Measurements from ENCODE around the gene ROPN1L.

DNA sequence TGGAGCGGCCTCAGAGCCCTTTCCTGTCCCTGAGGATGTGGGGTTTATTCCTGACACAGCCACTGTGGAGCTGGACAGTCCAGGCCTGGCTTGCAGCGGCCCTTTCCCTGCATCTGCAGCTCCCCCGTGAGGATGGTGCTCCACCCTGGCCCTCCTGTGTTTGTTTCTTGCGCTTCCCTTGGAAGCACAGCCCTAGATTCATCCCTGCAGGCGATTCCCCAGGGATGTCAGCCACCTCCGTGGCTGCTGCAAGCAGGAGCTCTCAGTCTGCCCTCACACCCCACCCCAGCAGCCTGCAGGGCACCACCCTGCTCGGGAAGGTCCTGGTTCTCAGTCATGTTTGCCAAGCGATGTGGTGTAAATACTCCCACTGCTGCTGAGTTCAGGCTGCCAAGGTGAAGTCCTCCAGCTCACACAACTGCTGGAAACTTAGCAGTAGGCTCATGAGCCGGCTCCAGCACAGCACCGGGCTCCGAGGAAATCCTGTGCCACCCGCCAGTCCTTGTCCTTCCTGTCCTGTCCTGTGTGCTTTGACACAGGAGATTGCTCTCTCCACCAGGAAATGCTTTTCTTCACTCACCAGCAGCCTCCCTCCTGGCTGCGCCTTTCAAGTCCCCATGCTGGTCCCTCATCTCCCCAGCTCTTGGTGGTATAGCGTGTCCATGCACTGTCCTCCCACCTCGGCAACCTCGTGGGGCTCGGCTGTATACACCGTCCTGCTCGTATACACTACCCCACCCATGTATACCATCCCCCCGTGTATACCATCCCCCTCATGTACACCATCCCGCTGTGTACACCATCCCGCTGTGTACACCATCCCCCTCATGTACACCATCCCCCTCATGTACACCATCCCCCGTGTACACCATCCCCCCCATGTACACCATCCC is 16.2 kb downstream of the ROPN1L start:
- no peak for TF ChIP-seq POLR2A (IDR thresholded peaks at IDR 0.05)
- TF ChIP-seq, protein P1, sequence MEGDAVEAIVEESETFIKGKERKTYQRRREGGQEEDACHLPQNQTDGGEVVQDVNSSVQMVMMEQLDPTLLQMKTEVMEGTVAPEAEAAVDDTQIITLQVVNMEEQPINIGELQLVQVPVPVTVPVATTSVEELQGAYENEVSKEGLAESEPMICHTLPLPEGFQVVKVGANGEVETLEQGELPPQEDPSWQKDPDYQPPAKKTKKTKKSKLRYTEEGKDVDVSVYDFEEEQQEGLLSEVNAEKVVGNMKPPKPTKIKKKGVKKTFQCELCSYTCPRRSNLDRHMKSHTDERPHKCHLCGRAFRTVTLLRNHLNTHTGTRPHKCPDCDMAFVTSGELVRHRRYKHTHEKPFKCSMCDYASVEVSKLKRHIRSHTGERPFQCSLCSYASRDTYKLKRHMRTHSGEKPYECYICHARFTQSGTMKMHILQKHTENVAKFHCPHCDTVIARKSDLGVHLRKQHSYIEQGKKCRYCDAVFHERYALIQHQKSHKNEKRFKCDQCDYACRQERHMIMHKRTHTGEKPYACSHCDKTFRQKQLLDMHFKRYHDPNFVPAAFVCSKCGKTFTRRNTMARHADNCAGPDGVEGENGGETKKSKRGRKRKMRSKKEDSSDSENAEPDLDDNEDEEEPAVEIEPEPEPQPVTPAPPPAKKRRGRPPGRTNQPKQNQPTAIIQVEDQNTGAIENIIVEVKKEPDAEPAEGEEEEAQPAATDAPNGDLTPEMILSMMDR (IDR thresholded peaks at IDR 0.05), result peak in 1 of 4 experiments; percentile 27
